ENCODE data around the gene SCAMP1.

DNA sequence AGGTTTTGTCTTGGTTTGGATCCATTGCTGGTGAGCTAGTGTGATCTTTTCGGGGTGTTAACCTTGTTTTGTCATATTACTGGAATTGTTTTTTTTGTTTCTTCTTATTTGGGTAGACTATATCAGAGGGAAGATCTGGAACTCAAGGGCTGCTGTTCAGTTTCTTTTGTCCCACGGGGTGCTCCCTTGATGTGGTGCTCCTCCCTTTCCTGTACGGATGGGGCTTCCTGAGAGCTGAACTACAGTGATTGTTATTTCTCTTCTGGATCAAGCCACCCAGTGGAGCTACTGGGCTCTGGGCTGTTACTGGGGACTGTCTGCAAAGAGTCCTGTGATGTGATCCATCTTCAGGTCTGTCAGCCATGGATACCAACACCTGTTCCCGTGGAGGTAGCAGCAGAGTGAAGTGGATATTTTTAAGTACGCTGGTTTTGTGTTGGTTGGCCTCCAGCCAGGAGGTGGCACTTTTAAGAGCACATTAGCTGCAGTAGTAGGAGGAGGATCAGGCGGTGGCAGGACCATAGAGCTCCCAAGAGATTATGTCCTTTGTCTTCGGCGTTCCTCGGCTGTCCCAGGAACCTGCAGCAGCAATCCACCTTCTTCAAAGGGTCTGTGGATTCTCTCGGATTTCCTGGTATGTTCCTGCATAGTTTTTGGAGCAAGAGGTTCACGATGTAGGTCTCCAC is 27.2 kb downstream of the SCAMP1 start:
- TF ChIP-seq POLR2AphosphoS5 (IDR thresholded peaks at IDR 0.05): no peak
- TF ChIP-seq, protein P1, sequence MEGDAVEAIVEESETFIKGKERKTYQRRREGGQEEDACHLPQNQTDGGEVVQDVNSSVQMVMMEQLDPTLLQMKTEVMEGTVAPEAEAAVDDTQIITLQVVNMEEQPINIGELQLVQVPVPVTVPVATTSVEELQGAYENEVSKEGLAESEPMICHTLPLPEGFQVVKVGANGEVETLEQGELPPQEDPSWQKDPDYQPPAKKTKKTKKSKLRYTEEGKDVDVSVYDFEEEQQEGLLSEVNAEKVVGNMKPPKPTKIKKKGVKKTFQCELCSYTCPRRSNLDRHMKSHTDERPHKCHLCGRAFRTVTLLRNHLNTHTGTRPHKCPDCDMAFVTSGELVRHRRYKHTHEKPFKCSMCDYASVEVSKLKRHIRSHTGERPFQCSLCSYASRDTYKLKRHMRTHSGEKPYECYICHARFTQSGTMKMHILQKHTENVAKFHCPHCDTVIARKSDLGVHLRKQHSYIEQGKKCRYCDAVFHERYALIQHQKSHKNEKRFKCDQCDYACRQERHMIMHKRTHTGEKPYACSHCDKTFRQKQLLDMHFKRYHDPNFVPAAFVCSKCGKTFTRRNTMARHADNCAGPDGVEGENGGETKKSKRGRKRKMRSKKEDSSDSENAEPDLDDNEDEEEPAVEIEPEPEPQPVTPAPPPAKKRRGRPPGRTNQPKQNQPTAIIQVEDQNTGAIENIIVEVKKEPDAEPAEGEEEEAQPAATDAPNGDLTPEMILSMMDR (IDR thresholded peaks at IDR 0.05 in 8 of 11, conservative IDR thresholded peaks at IDR 0.05 in 3 of 11): no peak

Measured in spleen (tissue), 7 donors.